Measurements from ENCODE around the gene GGN.

Gene GGN

DNA sequence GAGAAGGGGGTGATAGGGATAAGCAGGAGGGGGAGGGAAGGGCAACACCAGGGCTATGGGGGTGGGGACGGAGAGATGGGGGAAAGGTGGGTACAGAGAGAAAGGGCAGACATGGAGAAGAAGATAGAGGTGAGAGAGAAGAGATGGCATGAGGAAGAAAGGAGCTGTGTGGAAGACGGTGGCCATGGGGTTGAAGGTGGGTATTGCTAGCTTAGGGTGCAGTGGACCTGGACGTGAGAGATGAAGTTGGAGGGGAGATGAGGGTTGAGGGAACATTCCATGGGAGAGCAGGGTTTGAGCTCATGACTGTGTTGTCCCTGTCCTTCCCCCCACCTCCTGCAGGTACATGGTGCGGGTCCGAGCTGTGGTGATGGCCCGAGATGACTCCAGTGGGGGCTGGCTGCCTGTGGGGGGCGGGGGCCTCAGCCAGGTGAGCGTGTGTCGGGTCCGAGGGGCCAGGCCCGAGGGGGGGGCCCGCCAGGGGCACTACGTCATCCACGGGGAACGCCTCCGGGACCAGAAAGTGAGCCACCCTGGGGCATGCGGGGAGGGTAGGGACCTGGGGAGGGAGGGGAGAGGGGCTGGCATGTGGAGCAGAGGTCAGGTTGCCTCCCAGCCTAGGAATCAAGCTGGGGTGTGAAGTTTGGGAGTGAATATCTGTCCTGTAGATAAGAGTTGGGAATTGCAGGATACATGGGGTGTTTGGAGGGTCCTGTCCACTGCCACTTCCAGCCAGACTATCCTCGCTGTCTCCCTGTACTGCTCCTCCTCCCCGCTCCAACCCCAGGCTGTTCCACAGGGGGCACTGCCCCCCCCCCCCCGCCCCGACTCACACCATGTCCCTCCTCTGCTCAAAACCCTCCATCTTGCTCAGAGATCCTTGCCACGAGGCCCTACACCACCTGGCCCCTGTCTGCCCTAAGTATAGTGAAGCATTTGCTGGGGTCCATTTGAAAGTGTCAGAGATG is 2.4 kb upstream of the GGN start:
- TF ChIP-seq, protein P1, sequence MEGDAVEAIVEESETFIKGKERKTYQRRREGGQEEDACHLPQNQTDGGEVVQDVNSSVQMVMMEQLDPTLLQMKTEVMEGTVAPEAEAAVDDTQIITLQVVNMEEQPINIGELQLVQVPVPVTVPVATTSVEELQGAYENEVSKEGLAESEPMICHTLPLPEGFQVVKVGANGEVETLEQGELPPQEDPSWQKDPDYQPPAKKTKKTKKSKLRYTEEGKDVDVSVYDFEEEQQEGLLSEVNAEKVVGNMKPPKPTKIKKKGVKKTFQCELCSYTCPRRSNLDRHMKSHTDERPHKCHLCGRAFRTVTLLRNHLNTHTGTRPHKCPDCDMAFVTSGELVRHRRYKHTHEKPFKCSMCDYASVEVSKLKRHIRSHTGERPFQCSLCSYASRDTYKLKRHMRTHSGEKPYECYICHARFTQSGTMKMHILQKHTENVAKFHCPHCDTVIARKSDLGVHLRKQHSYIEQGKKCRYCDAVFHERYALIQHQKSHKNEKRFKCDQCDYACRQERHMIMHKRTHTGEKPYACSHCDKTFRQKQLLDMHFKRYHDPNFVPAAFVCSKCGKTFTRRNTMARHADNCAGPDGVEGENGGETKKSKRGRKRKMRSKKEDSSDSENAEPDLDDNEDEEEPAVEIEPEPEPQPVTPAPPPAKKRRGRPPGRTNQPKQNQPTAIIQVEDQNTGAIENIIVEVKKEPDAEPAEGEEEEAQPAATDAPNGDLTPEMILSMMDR (IDR thresholded peaks at IDR 0.05; ENCODE audit: extremely low read depth, missing control alignments) = no peak
- no peak for DNase-seq (ENCODE audit: low spot score)

DNA sequence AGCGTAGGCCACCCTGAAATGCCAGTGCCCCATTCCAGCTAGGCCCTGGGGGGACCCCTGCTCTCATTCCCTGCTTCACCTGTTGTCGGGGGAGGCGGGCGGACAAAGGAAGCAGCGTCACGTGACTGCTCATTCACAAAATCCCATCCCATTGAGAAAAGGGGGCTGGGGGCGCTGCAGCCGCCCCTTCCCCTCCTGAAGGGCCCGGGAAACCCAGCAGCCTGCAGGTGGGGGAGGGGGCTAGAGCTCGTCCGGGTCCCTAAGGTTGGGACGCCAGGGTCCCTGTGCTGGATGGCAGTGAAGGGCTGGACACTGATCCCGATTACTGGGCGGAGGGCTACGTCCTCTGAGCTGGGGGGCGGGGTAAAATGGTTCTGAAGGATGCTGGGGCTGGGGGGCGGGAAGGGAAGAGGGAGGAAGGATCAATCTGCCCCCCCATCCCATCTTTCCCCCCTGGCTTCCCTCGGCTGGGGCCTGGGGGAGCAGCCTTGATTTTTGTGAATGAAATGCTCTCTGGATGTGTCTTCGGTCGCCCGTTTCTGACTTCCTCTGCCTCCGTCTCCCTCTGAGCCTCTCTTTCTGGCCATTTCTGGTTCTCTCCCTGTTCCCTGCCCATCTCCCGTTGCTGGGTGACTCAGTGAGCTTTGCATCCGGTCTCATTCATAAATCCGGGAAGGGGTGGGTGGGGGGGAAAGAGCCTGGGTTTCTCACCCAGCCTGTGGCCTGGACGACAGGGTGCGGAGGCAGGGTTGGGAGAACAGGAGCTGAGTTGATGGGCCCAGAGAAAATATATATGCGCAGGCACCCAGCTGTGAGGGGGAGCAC is 1.5 kb upstream of the GGN start:
- TF ChIP-seq, protein P1 (IDR thresholded peaks at IDR 0.05; ENCODE audit: extremely low read depth, missing control alignments) = no peak
- DNase-seq (ENCODE audit: low spot score) = no peak

DNA sequence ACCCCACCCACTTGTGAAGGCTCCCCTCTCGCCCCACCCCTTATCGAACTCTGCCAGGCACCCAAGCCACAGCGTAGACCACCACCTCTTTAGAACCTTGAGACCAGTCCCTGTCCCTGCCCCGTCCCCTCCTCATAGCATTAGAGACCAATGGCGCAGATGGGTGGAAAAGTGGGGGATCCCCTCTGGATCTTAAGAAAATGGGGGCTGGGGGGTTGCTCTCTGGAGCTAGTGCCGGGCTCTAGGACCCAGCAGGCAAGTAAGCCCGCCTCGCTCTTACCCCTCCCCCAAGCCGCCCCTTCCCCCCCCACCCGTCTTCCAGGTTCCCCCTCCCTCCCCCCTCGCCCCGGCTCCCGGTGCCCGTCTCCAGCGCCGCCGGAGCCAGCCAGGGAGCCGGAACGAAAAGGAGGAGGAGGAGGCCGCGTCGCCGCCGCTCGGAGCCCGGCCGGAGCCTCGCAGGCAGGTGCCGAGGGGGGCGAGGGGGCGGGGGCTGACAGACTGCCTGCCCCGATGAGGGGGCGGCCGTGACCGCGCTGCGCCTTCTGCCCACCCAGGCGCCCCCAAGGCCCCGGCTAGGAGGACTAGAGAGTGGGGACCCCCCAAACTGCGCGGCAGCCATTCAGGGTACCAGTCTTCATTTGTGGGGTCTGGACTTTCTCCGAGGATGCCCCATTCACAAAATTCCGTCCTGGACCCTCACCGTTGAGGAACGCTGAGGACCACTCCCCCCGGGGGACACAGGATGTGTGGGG is 691 bp upstream of the GGN start, which contains the start of gene SPRED3:
SPRED3 (plus strand) TSS at position 349 of the 752 bp plus-strand sequence. CDS start 1,606 bp downstream, outside the sequence.
- no peak for DNase-seq (ENCODE audit: low spot score)
- TF ChIP-seq, protein P1 (IDR thresholded peaks at IDR 0.05; ENCODE audit: extremely low read depth, missing control alignments) = no peak

DNA sequence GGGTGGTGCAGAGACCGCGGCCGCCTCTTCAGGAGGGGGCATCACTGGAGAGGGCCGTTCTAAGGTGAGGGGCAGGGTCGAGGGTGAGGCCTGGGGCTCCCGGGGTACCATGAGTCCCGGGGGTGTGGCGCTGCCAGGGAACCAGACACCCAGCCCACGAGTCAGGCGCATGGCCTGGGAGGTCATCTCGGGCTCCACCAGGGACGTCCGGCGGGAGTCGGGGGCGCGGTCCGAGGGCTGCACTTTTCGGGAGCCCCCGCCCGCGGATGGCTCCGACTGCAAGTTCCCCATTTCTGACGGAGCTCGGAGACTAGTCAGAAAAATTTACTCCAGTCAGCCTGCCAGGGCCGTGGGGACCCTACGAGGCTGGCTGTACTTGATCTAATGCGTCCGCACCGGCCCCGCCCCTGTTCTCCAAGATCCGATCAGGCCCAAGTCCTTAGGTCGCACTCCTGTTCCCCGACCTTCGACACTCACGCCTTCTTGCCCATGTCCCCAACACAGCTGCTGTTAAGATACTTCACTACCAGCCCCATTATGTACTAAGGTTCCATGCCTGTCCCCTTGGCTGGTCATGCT is 774 bp downstream of the GGN start:
- DNase-seq (ENCODE audit: low spot score) = peak; percentile 52
- TF ChIP-seq, protein P1 (IDR thresholded peaks at IDR 0.05; ENCODE audit: extremely low read depth, missing control alignments) = no peak

DNA sequence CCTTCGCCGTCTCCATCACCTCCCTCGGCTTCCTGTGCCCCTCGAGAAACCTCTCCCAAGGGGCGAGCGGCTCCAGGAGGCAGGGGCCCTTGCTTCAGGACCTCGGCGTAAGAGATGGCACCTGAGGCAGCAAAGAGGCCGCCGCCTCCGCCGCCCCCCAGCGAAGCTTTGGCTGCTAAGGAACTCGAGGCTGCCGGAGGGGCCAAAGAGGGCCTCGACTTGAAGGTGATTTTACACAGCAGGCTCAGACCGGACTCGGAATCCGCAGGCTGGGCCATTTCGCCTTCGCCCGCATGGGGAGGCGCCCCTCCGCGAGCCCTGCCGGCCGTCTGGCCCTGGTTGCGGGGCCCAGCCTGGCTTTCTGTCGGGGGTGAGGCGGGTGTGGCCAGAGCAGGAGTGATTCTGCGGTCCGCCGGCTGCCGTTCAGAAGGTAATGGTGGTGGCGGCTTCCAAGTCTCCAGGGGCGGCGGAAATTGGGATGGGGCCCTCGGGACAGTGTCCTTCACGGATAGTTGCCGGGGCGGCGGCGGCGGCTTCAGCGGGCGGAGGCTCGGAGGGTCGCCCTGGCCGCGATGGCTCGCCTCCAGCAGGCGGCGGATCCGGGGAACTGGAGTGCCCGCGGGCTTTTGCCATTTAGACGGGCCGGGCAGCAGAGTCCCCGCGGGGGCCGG is 1.4 kb downstream of the GGN start:
- DNase-seq (ENCODE audit: low spot score) = no peak

DNA sequence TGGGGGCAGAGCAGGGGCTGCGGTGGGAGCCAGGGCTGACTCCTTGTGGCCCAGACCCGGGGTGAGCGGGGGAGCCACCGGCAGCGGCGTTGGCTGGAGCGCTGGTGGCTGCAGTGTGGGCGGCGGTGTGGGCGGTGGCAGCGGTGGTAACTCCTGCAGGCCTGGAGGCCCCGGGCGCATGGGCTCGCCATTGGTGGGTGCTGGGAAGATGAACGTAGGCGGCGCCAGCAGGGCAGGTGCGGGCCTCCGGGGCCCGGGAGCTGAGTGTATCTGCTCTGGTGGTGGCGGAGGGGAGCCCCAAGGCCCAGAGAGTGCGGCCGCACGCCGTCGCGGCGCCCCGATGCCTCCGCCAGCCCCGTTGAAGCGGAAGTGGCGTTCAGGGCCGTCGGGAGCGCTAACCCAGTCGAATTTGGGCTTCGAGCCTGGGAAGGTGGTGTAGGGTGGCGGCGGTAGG is 2.0 kb downstream of the GGN start:
- peak; percentile 56 for DNase-seq (ENCODE audit: low spot score)
- TF ChIP-seq, protein P1 (IDR thresholded peaks at IDR 0.05; ENCODE audit: extremely low read depth, missing control alignments) = no peak

More for the DNA sequence above, 1.4 kb downstream of the GGN start:
- TF ChIP-seq, protein P1 (IDR thresholded peaks at IDR 0.05; ENCODE audit: extremely low read depth, missing control alignments) = no peak
